Stimulated activated CD8-positive, alpha-beta memory T cell treated with anti-CD3 and anti-CD28 coated beads, Interleukin-4, amount 100 ng/mL, for 1 hour (primary cell): Measurements from ENCODE around the gene NHEJ1.

Source experiments
- DNase-seq, 2 donors: peaks; one replicate each; pipeline ENCODE4 v3.0.0-alpha.2; 2020; ENCODE audit warnings: low read depth in 2 of 2, low spot score in 1 of 2

NHEJ1 gene

DNA sequence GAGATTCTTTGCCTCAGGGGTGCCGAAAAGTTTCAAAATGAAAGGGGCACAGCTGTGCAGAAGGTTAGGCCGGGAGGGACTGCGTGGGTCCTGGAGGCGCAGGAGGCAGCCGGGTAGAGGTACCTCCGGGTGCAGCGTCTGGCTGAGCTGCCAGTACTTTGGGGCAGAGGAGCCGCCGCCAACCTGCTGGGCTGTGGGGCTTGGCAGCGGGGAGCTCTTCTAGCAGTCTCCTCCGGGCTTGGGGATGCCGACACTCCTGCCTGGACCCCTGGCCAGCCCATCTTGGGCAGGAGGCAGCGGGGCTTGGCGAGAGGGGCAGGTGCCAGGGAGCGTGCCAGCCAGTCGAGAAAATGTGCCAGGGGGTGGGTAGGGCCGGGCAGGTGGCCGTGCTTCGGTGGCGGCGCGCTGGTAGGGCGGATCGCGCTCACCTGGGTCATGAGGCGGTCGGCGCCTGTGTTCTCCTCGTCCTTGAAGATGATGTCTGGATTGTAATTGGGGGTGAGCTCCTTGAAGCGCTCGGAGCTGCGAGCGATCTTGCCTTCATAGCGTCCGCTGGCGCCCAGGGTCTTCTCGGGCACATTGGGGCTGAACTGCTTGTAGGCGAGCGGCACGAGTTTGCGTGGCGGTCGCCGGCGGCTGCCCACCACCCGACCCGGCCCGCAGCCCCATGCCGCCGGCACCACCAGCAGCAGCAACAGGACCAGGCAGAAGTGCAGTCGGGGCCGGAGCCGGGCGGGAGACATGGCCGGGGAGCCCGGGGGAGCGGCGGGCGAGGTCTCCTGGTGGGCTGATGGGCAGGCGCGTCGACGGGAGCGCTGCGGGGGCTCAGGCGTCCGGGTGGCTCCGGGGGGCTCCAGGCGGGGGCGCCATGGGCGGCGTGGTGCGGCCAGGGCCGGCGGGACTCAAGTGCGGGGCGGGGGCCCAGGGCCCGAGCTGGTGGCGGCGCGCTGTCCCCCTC is 100.6 kb downstream of the NHEJ1 start:
- no peak for DNase-seq

DNA sequence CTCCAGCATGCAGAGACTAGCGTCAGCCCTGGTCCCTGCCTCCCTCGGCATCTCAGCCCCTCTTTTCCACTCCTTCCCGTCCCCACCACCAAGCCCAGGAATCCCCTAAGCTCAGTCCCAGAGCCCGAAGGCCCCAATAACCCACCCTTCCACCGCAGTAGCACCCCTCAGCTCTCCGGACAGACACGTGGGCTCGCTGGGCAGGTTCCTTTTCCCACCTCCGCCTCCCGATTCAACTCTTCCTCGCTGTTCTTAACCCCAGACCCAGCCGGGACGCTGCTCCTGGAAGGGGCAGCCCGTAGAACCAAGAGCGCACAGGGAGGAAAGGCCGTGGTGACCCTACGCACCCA is 101.3 kb downstream of the NHEJ1 start:
- no peak for DNase-seq

DNA sequence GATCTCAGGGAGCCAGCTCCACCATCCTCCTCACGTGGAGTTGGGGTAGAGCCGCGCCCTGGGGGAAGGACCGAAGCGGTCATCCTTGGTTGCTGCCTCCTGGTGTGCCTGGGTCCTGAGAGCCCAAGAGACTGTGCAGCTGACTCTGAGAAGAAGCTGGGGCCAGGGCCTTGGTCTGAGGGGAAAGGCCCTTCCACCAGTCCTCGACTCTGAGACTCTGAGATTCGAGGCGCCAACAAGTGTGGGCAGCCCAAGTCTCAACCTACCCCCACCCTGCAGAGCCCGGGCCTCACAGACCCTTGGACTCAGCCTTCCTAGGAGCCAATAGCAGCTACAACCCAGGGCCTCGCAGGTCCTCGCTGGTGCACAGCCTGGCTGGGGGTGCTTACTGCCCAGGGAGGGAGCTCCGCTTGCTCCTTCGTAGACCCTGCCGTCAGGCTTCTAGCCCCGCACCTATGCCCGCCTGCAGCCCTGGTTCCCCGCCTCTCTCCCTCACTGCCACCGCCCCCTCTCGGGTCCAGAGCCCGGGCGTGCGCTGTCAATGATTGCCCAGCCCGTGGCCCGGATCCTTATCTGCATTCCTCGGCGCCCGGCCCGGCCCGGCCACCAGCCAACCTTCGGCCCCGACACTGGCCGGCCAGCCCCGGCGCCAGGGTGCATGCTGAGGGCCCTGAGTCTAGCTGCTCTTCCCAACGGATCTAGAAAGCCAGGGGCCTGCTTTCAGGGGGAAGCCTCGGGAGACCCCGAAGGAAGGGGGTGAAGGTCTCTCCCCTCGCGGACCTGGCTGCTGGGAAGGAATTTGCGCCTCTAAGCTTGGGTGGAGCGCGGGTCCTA is 101.9 kb downstream of the NHEJ1 start:
- DNase-seq, result no peak

DNA sequence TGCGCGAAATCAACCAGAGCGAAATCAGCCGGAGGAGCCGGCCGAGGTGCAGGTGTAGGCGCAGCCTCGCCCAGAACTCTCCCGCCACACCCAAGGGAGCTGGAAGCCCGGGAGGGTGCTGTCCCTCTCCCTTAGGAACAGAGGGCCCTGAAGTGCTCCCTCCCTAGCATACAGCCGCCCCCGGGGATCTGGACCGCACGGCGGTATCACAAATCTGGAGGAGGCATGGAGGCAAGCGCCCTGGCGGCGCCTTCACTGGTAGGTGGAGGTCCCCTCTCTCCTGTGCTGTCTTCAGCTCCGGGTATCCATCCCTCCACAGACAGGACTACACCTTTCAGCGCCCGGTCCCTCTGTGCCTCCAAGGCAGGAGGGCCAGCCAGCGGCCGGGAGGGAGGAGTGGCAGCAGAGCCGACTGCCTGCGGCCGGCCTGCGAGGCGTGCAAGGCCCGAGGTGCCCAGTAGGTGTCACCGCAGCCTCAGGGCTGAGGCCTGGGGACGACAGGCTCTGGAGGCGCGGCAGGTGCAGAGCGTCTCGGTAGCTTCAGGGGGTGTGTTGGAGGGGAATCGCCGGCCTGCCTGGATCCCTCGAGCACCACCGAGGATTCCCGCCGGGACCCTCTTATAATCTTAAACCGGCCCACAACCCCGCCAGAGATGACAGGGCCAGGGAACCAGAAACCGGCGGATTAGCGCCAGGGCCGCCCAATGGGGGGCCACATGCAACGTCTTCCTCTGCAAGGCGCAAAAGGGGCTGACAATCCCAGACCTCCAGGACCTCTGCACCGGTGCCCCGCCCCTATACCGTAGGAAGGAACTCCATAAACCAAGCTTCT is 102.7 kb downstream of the NHEJ1 start:
- DNase-seq, result peak; percentile 42 to 57

DNA sequence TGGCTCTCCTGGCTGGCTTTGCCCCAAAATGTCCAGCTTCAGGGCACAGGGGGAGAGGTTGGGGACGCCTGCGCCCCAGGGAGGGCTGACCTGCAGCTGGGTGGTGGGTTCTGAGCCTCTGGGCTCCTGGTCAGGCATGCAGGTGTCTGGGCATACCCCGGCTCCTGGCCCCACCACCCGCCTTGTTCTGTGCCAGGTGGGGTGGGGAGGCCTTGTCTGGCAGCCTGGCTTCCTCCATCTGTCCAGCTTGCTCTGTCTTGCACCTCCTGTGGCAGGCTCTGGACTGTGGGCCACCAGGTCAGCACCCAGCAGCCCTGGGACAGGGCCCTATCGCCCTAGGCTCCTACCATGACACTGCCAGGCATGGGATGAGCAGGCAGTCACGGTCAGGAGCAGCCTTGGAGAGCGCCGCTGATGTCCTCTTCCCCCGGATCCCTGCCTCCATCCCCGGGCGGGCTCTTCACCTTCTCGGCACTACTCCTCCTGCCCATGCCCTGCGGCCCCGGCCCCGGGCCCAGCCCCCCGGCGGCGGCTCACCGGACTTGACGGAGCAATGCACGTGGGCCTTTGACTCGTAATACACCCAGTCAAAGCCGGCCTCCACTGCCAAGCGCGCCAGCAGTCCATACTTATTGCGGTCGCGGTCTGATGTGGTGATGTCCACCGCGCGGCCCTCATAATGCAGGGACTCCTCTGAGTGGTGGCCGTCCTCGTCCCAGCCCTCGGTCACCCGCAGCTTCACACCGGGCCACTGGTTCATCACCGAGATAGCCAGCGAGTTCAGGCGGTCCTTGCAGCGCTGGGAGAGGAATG is 103.5 kb downstream of the NHEJ1 start:
- DNase-seq, result no peak

DNA sequence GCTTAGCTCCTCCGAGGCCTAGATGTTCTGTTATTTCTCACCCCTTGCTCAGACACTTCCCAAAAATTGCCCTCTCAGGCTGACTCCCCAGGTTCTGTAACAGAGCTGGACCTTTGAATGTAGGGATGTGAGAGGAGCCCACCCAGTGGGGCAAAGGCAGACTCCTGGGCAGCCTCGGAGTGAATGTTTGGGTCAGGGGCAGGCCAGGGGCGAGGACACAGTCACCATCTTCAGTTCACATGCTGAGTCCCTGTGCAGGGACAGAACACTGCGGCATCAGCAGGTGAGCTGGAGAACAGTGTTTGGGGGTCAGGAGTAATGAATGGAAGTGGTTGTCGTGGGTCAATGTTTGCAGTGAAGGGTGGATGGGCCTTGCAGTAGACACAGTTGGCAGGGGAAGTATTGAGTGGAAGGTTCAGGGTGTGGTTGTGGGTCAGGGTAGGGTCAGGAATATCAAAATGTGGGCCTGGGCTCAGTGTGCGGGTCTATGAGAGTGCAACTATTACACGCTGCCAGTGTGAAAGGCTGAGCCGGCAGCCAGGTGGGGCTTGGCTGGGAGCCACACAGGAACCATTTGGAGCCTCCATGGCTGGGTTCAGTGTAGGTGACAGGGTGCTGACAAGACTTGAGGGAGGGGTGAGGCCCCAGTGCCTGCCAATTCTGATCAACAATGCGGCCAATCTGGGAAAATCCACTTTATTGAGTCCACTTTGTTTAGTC is 104.3 kb downstream of the NHEJ1 start:
- DNase-seq, result no peak

DNA sequence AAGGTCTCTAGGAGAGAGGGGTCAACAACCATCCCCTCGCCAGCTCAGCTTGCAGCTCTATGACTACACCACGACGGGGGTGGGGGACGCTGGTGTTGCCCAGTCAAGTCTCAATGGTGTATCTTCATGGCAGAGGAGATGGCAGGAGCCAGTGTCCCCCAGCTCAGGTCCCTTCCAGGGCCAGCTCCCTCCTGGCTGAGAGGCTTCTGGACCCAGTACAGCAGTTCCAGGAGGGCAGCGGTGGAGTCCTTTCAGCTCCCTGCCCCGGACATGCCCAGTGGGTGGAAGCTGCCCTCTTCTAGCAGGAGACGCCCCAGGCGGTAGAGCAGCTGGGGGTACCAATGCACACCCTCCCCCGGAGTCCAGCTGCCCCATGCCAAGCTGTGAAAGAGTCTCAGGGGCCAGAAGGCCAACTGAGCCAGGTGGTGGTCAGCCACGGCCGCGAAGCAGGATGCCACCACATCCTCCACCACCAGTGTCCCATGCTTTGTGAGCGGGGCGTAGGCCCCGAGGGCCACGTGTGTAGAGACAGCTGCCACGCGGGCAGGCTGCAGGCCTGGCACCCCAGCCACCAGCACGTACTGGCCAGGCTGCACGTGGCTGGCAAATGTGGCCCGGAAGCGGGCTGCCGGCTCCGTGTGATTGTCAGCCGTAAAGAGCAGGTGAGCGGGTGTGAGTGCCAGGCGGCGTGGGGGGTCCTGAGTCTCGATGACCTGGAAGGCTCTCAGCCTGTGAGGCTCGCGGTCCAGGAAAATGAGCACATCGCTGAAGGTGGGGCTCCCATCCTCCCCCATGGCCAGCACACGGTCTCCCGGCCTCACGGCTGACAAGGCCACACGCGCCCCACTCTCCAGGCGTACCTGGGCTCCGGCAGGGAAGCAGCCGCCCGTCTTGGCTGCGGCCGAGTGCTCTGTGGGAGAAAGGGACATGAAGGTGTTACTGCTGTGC is 105.4 kb downstream of the NHEJ1 start:
- DNase-seq, result no peak

DNA sequence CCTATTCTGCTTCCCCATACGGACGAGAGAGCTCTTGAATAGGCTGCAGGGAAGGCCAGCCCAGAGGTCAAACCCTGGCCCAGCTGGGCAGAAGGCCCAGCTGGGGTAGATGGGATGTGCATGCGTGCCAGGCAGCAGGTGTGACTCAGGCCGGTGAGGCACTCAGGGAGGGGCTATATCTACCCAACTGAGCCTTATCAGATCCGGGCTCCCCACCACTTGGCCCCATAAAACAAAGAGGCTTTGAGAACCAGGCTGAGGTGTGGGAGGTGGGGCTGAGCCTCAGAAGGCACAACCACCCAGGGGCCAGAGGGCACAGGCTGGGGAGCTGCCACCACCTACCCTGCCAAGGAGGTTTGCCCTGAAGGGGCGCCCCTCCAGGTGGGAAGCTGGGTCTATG is 111.3 kb downstream of the NHEJ1 start:
- DNase-seq, result no peak

DNA sequence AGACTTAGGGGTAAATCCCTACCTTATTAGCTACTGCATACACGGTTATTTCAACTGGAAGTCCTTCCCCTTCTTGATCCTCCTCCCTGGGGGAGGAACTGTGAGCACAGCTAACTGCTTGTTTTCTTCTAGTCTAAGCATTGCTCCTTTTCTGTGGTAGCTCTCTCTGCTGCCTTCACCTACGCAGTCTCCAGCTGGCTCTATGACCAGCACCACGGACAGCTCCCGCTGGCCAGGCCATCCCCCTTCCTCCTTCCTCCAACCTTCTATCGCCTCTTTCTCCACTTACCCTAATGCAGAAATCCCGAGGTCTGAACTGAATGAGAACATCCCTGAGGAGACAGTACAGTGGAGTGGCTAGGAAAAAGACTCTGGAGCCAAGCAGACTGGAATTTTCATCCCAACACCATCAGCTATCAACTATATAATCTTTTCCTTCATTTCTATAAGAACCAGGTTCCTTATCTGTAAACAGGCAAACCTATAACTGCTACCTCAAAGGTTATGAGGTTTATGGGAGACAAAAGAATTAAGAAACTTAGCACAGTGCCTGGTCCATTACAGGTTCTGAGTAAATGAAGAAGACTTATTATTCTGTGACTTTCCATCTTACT is 114.6 kb downstream of the NHEJ1 start:
- DNase-seq, result no peak

DNA sequence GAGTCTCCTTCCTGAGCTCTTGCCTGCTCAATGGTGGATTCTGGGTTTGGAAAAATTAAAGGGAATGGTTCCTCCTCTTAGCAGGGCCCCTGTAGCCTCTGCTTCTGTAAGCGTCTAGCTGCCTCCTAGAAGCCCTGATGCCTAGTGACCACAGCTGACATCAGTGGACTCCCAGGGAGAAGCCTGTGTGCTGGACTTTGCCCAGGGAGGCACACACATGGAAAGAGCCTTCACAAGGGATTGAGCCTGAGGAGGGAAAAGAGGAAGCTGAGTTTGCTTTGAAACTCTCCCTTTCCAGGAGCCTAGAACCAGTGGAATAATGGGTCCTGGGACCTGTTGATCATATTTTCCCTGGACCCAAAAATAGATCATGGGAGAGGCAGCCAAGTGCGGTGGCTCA is 117.9 kb downstream of the NHEJ1 start:
- DNase-seq, result no peak

DNA sequence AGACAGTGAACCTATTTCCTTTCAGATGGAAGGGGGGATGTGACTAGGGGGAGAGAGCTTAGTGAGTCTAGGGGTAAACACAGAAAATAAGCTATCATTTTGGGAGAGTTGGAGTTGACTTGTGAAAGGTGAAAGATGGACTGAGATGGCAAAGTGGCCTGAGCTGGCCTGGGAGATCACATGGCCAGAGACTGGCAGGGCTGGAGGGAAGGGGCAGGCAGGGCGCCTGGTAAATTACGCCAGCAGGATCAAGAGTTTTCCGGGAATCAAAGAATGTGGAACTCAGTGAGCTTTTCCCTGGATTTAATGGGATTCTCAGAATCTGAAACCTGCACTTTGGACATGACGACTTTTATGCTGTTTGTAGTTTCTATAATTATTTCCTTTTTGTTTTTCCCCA is 118.5 kb downstream of the NHEJ1 start:
- no peak for DNase-seq

DNA sequence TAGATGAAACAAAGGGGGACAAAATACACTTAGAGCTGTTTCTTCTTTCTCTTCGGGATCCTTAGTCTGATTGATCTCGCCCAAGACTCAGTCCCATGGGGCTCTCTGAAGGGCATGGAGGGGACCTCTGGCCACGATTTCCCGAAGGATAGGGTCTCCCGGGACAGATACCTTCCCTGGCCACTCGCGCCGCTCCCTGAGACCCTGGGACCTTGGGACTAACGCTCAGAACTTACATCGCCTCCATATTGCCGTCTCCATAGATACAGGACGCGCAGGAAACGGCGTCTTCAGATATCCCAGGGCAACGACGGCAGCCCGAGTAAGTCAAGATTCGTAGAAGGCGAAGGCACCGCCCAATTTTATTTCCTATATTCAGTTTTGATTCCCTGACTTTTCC is 119.4 kb downstream of the NHEJ1 start, which contains the start of gene CFAP65:
Gene CFAP65 (minus strand): TSS at position 265 of the 400 bp plus-strand sequence. CDS start 2,468 bp downstream, outside the sequence.
- no peak for DNase-seq

DNA sequence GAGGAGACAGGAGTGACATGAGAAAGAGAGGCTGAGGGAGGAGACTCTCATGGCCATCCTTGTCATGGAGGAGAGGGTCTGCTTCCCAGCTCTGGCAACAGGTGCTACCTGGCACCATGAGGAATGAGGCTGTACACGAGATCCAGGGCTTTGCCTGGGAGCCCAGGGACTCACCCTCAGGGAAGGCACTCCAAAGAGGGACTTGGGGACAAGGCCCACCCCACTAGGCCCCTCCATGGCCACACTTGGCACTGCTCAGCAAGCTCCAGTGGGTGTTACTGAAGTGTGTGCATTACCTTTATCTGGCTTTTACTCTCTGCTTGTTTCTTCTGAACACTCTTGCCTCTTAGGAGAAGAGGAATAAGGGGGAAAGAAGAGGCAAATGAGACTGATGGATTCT is 122.0 kb downstream of the NHEJ1 start:
- DNase-seq, result no peak

DNA sequence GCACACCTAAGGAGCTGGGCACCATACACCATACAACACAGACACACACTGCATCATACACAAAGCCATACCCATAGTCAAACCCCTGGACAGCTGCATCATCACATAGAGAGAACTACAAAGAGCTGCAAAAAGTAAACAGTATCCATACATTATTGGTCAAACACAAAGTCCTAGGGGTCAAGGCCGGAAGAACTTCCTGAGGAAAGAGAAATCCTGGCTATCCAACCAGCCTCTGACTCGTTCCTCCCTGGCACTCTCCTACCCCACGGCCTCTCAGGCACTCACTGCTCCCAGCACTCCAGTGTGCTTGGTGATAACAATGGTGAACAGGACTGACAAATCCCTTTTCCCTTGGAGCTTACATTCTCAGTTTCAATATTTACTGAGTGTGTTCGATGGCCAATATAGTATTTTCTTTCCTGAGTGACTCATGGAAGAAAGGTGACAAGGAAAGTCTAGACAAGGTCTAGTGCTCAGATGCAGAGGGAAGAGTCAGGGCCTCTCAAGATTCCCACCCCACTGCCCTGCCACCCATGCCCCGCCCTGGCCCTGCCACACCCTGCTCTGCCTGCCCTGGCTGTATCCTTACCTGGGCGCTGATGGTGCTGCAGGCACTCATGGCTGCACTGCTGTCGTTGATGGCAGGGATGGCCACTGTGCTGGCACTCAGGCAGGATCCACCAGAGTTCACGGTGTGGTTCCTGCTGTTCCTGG is 122.7 kb downstream of the NHEJ1 start:
- DNase-seq, result no peak

DNA sequence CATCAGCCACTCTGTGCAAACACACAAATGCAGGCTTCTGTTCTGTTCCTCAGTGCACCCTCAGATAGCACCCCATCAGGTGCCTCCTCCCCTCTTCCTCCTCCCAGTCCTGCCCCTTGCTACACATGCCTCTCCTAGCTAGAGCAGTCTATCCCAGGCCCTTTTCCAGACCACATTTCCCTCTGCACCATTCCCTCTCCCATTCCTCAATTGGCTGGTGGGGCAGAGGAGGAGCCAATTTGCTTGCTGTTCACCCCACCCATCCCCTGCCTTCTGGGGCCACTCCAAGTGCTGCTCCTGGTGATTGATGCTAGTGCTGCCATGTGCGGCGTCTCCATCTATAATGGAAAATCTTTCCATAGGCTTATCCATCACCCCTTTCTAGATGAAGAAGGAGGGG is 124.7 kb downstream of the NHEJ1 start:
- DNase-seq, result no peak

DNA sequence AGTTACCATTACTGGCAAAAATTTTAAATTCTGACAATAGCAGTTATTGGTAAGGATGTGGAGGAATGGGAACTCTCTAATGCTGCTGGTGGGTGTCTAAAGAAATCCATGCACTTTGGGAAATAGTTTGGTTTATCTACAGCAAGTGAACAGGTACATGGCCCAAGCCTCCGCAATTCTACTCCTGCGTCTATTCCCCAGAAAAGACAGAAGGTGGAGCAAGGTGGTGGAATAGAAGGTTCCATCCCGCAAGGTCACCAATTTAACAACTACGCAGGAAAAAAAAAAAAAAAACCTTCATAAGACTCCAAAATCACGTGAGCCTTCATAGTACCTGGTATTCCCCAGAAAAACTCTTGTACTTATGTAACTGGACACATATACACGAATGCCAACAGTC is 125.8 kb downstream of the NHEJ1 start:
- DNase-seq, result no peak

DNA sequence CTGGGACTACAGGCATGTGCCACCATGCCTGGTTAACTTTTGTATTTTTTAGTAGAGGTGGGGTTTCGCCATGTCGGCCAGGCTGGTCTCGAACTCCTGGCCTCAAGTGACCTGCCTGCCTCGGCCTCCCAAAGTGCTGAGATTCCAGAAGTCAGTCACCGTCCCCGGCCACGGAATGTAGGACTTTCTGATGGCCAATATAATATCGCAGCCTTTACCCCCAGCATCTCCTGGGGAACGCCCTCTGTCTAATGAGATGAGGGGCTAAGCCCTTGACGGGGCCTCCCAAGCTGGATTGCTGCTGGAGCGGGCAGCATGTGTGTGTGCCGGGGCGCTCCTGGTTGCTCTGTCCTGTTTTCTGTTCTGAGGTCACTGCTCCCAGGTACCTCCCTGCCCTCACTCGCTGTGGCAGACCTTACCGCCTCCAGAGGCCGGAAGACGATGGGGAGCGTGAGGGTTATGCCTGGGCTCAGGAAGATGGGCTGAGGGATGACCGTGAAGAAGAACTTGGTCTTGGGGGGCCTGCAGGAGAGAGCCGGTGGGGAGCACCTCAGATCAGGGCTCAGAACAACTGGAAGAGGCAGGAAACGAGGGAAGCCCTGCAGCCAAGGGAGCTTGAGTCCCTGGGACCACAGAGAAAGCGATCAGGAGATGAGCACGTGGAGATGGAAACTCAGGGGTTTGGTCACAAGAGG is 128.4 kb downstream of the NHEJ1 start:
- no peak for DNase-seq
